AG04449 (cell line): ENCODE measurements around the gene FBXO36.

Source experiments
- CTCF ChIA-PET: fragments of 350-600 bp; formaldehyde crosslinking; extraction: SDS; loops from one replicate; lab custom pipeline; 2021; ENCODE audit warnings: antibody characterized with exemption; lab: Yijun Ruan, JAX
- POLR2A ChIA-PET: fragments of 400-600, 350-600 bp; formaldehyde crosslinking; extraction: SDS; loops from one replicate; lab custom pipeline; 2020; ENCODE audit warnings: antibody characterized with exemption, inconsistent platforms; lab: Yijun Ruan, JAX
- DNase-seq: peaks from one replicate; pipeline ENCODE4 v3.0.0-alpha.2; 2010; ENCODE audit warnings: low read depth, low spot score
- H3K4me3 ChIP-seq: 2 replicates; pipeline ENCODE4 v1.5.1; 2011; ENCODE audit warnings: low read depth, mild to moderate bottlenecking, control low read depth, low read length
- CTCF ChIP-seq: IDR thresholded peaks from one replicate; pipeline ENCODE4 v1.5.1; 2011; ENCODE audit warnings: mild to moderate bottlenecking, moderate library complexity, low read length, control low read depth, inconsistent platforms; ENCODE audit not compliant: insufficient read depth; ENCODE audit errors: missing control alignments

FBXO36 gene

GRCh38 chr2:229930656-229931055 is 8.4 kb downstream of the FBXO36 start:
- ChIA-PET CTCF (no interaction called here), POLR2A (interaction anchor here (0.6 kb wide), 1 partner anchor 13 kb away, joined by 3 read pairs; no protein-coding TSS in a partner anchor)
- TF ChIP-seq CTCF: no peak
- no peak for DNase-seq
- no peak overlapping the region for H3K4me3 ChIP-seq

GRCh38 chr2:229931241-229931640 is 8.9 kb downstream of the FBXO36 start:
- no peak for DNase-seq
- ChIA-PET POLR2A (no interaction called here), CTCF (no interaction called here)
- TF ChIP-seq CTCF: no peak
- H3K4me3 ChIP-seq: no peak overlapping the region

- TF ChIP-seq CTCF: no peak
- CTCF ChIA-PET: no interaction called here
- DNase-seq: no peak
- POLR2A ChIA-PET: no interaction called here
- H3K4me3 ChIP-seq: no peak overlapping the region
These were observed 15.2 kb downstream of the FBXO36 start for GRCh38 chr2:229937537-229937936.

GRCh38 chr2:229942671-229943070 is 20.4 kb downstream of the FBXO36 start:
- no peak for DNase-seq
- H3K4me3 ChIP-seq: no peak overlapping the region
- POLR2A ChIA-PET: no interaction called here
- no peak for TF ChIP-seq CTCF
- CTCF ChIA-PET: no interaction called here

- DNase-seq: no peak
- TF ChIP-seq CTCF: no peak
- POLR2A ChIA-PET: no interaction called here
- no peak overlapping the region for H3K4me3 ChIP-seq
- CTCF ChIA-PET: no interaction called here
These were observed 20.9 kb downstream of the FBXO36 start for GRCh38 chr2:229943171-229943570.

- CTCF ChIA-PET: no interaction called here
- no peak overlapping the region for H3K4me3 ChIP-seq
- POLR2A ChIA-PET: interaction anchor here (0.7 kb wide), 1 partner anchor 14 kb away, joined by 3 read pairs; no protein-coding TSS in a partner anchor
- TF ChIP-seq CTCF: no peak
- no peak for DNase-seq
These were observed 21.6 kb downstream of the FBXO36 start for GRCh38 chr2:229943770-229944449.
